HL-60 (cell line): ENCODE measurements around the gene EML2.

Experiments
- DNase-seq, 2 experiments: peaks; one replicate each; pipeline ENCODE4 v3.0.0-alpha.2; 2010 to 2020; ENCODE audit warnings: low read depth in 1 of 2, low spot score in 1 of 2
- H3K27ac ChIP-seq: fragments of 250-450 bp; sonication (Bioruptor Pico); replicated peaks from 2 replicates; pipeline ENCODE4 v1.5.1; 2020; ENCODE audit warnings: mild to moderate bottlenecking, moderate library complexity
- H3K27me3 ChIP-seq: fragments of 250-450 bp; sonication (Bioruptor Pico); 2 replicates; pipeline ENCODE4 v1.5.1; 2021; ENCODE audit warnings: mild to moderate bottlenecking, moderate library complexity; ENCODE audit not compliant: insufficient read depth, poor library complexity, severe bottlenecking
- H3K4me3 ChIP-seq: replicated peaks from 2 replicates; pipeline ENCODE4 v1.5.1; 2011; ENCODE audit warnings: mild to moderate bottlenecking, control low read depth, low read length; ENCODE audit not compliant: insufficient read depth
- CTCF ChIP-seq: IDR thresholded peaks from one replicate; pipeline ENCODE4 v1.5.1; 2011; ENCODE audit warnings: low read length, control low read depth, inconsistent platforms; ENCODE audit not compliant: insufficient read depth
- GABPA ChIP-seq: IDR thresholded peaks from 2 replicates; pipeline ENCODE4 v1.6.1; 2012; ENCODE audit warnings: low read depth
- POLR2AphosphoS5 ChIP-seq: IDR thresholded peaks from 2 replicates; pipeline ENCODE4 v1.6.1; 2012; ENCODE audit warnings: low read depth
- REST ChIP-seq: IDR thresholded peaks from 2 replicates; pipeline ENCODE4 v1.6.1; 2012; ENCODE audit warnings: low read depth; ENCODE audit not compliant: insufficient replicate concordance
- SPI1 ChIP-seq: IDR thresholded peaks from 2 replicates; pipeline ENCODE4 v1.6.1; 2012; ENCODE audit warnings: low read depth, mild to moderate bottlenecking, borderline replicate concordance

EML2 gene

GRCh38 chr19:45668342-45668871, 29.2 kb upstream of the EML2 start:
- DNase-seq = peak in 1 of 2 experiments; percentile 32
- TF ChIP-seq POLR2AphosphoS5 (no peak), CTCF (no peak), SPI1 (no peak), REST (no peak), GABPA (no peak)
- Histone ChIP-seq H3K4me3 (peak overlapping the region; percentile 48), H3K27ac (no peak overlapping the region), H3K27me3 (peaks cover 12% of the 10 kb centered on the region)

- peak within 1 kb of the TSS; percentile 48 for H3K4me3 ChIP-seq
- TF ChIP-seq GABPA (no peak), POLR2AphosphoS5 (no peak), CTCF (no peak), SPI1 (no peak), REST (no peak)
- peaks cover 12% of the 10 kb centered on the region for H3K27me3 ChIP-seq
- H3K27ac ChIP-seq = no peak within 1 kb of the TSS
- peak in 1 of 2 experiments; percentile 63 for DNase-seq
Measured at GRCh38 chr19:45667620-45668341, 28.6 kb upstream of the EML2 start, which contains the start of gene GIPR. Gene GIPR, plus strand, starts transcription at chr19:45668221. Its CDS starts 1,300 bp downstream, at chr19:45669521.

- DNase-seq = no peak
- TF ChIP-seq REST (no peak), GABPA (no peak), CTCF (no peak), SPI1 (no peak), POLR2AphosphoS5 (no peak)
Measured at GRCh38 chr19:45664575-45664974, 25.4 kb upstream of the EML2 start.

More at GRCh38 chr19:45664575-45664974, 25.4 kb upstream of the EML2 start:
- no peak overlapping the region for H3K4me3 ChIP-seq
- H3K27ac ChIP-seq = no peak overlapping the region
- no peaks in the 10 kb centered on the region for H3K27me3 ChIP-seq
